Measurements from ENCODE around the gene ZMYM2.

- TF ChIP-seq CTCF (IDR thresholded peaks at IDR 0.05) (no peak), POLR2AphosphoS5 (IDR thresholded peaks at IDR 0.05) (no peak), POLR2A (IDR thresholded peaks at IDR 0.05) (no peak)
Observed at GRCh38 chr13:20064128-20064527, 105.6 kb downstream of the ZMYM2 start.

Data from stomach (tissue), 4 donors.